Neural crest cell (in vitro differentiated cells): ENCODE results near the gene GCAT. TPM values are rescaled to one million over a fixed set of nuclear protein-coding genes. Genes with fewer than 3 reads are reported as not detected.

Experiments
- DNase-seq: peaks from one replicate; pipeline ENCODE4 v3.0.0; 2021; ENCODE audit warnings: low read depth, mixed read lengths, low spot score
- H3K27ac Mint-ChIP-seq: one replicate; pipeline ENCODE4 v1.8.0; 2021; ENCODE audit warnings: mild to moderate bottlenecking, mixed read lengths; ENCODE audit not compliant: unreplicated experiment
- H3K27me3 Mint-ChIP-seq: 2 replicates; pipeline ENCODE4 v1.8.0; 2021; ENCODE audit warnings: low read depth, mild to moderate bottlenecking, mixed read lengths
- H3K36me3 Mint-ChIP-seq: 2 replicates; pipeline ENCODE4 v1.8.0; 2021; ENCODE audit warnings: low read depth, mild to moderate bottlenecking, mixed read lengths
- H3K4me1 Mint-ChIP-seq: 2 replicates; pipeline ENCODE4 v1.8.0; 2021; ENCODE audit warnings: mixed read lengths
- H3K4me3 Mint-ChIP-seq: one replicate; pipeline ENCODE4 v1.8.0; 2021; ENCODE audit warnings: mild to moderate bottlenecking, mixed read lengths
- H3K9me3 Mint-ChIP-seq: 2 replicates; pipeline ENCODE4 v1.8.0; 2021; ENCODE audit warnings: mixed read lengths
- total RNA-seq: library from RNA; stranded (reverse); gene quantifications from 2 replicates; pipeline ENCODE4 v1.2.1, GENCODE V29; 2021
- TF ChIP-seq, protein P1 (sequence below): fragments of 200-600 bp; sonication (generic); conservative IDR thresholded peaks from 2 replicates; pipeline ENCODE4 v1.5.0; 2021; ENCODE audit warnings: antibody characterized with exemption, mild to moderate bottlenecking

Gene GCAT
- total RNA-seq, 1 donor from 2014 or later: 55.8 TPM

DNA sequence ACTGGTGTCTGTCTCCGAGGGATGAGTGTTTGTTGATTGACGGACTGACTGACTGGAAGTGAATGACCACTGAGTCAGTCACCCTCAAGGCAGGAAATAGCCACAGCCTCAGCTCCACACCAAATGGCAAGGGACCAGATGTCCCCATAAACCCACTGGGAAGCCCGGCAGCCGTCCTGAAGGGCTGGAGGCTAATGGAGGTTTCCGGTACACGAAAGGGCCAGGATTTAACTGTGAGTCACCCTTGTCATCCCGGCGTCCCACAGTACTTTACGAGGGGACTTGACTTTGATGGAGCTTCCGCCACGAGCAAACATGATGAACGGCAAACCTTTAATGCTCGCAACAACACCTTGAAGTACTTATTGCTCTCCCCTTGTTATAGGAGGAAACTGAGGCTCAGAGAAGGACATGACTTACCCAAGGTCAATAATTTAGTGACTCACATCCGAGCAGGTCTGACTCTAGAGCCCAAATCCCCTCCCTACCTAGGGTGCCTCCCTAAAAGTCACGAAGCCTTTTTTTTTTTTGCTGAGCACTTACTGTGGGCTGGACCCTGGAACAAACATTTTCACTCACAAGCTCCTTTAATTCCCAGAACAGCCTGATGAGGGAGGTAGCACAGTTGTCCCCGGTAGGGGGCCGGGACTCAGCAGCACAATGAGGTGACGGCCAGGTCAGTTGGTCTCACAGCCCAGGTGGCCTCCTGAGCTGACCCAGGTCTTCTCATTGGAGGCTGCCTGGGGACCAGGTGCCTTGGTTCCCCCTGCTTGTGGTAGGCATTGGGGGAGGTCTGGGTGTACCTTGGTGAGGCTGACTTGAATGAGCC lies 25.2 kb upstream of the GCAT start:
- DNase-seq: no peak
- H3K27me3 Mint-ChIP-seq: peaks cover 5% of the 10 kb centered on the region

DNA sequence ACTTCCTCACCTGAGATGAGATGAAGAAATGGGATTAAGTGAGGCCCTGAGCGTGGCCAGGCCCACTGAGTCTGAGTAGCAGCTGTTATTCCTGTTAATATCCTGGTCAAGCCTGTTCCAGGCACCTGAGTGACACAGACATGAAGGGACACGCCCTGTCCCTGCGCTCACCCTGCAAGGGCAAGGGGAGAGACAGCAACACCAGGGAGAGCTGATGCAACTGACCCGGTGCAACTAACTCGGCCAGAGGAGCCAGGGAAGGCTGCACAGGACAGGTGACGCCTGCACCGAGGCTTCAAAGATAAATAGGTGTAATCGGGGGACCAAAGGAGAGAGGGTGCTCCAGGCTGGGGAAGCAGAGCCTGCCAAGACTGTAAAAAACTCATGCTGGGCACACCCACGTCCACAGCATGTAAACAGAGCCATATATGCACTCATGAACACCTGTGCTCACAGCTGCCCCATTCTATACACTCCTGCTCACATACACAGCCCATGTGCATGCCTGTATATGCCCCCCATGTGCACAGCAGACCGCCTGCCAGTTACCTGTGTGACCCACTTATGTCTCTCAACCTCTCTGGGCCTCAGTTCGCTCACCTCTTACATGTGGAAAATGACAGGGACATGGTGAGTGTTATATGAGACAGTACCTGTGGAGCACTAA lies 22.8 kb upstream of the GCAT start:
- Mint-ChIP-seq H3K9me3 (no peaks in the 10 kb centered on the region), H3K27me3 (no peaks in the 10 kb centered on the region), H3K27ac (no peak overlapping the region), H3K4me1 (peaks cover 9% of the 10 kb centered on the region), H3K4me3 (no peak overlapping the region), H3K36me3 (peaks cover 2% of the 10 kb centered on the region)
- DNase-seq: no peak
- TF ChIP-seq, protein P1, sequence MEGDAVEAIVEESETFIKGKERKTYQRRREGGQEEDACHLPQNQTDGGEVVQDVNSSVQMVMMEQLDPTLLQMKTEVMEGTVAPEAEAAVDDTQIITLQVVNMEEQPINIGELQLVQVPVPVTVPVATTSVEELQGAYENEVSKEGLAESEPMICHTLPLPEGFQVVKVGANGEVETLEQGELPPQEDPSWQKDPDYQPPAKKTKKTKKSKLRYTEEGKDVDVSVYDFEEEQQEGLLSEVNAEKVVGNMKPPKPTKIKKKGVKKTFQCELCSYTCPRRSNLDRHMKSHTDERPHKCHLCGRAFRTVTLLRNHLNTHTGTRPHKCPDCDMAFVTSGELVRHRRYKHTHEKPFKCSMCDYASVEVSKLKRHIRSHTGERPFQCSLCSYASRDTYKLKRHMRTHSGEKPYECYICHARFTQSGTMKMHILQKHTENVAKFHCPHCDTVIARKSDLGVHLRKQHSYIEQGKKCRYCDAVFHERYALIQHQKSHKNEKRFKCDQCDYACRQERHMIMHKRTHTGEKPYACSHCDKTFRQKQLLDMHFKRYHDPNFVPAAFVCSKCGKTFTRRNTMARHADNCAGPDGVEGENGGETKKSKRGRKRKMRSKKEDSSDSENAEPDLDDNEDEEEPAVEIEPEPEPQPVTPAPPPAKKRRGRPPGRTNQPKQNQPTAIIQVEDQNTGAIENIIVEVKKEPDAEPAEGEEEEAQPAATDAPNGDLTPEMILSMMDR: no peak

More for the DNA sequence above, 25.2 kb upstream of the GCAT start:
- Mint-ChIP-seq H3K27ac (no peak overlapping the region), H3K36me3 (peaks cover 2% of the 10 kb centered on the region), H3K4me3 (no peak overlapping the region), H3K4me1 (peaks cover 16% of the 10 kb centered on the region), H3K9me3 (no peaks in the 10 kb centered on the region)
- TF ChIP-seq, protein P1: peak; percentile 17

DNA sequence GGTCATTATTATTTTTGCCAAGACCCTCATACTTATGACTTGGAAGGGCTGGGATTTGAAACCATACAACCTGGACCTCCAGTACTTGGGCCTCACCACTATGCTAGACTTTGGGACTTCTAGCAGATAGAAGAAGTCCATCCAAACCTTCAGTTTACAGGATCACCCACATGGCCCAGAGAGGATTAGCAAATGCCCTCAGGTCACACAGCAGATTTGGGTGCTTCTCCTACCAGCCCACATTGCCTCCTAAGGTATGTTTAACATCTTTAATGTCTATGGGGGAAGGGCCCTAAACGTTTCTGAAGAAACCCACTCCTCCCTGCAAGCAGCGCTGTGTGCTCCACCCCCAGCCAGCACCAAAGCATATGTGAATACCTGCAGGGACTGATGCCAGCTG lies 17.5 kb upstream of the GCAT start:
- H3K9me3 Mint-ChIP-seq: no peaks in the 10 kb centered on the region
- TF ChIP-seq, protein P1: no peak
- H3K27ac Mint-ChIP-seq: no peak overlapping the region
- H3K4me3 Mint-ChIP-seq: no peak overlapping the region
- peaks cover 9% of the 10 kb centered on the region for H3K4me1 Mint-ChIP-seq
- no peak for DNase-seq
- peaks cover 2% of the 10 kb centered on the region for H3K36me3 Mint-ChIP-seq
- H3K27me3 Mint-ChIP-seq: no peaks in the 10 kb centered on the region

DNA sequence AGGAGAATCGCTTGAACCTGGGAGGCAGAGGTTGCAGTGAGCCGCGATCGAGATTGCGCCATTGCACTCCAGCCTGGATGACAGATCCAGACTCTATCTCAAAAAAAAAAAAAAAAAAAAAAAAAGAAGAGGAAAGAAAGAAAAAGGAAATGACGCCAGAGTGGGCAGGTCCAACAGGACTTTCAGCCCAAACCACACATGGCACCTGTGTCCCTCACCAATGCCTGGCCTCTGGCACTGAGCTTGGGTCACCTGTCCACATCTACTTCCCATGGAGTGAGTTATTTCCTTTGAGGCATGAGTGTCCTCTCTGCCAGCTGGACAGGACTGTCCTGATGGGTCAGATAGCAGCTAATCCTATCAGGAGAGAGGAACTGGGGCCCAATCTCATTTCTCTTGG lies 15.2 kb upstream of the GCAT start:
- no peaks in the 10 kb centered on the region for H3K27me3 Mint-ChIP-seq
- H3K36me3 Mint-ChIP-seq: no peaks in the 10 kb centered on the region
- no peak for DNase-seq
- no peak overlapping the region for H3K27ac Mint-ChIP-seq
- H3K4me1 Mint-ChIP-seq: peaks cover 9% of the 10 kb centered on the region
- H3K9me3 Mint-ChIP-seq: no peaks in the 10 kb centered on the region
- TF ChIP-seq, protein P1: no peak
- H3K4me3 Mint-ChIP-seq: no peak overlapping the region

DNA sequence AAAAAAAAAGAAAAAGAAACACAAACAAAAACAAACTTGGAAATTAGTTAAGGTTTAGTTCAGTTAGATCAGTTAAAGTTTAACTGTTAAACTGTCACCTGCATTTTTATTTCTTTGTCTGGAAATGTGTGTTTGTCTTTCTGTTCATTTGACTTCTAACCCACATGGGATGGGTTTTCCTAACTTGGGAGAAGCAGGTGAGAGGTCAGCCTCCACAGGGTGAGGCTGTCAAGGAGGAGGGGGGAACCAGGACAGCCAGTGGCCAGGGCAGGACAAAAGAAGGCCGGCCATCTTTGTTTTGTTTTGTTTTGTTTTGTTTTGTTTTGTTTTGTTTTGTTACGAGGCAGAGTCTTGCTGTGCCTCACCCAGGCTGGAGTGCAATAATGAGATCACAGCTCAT lies 13.4 kb upstream of the GCAT start:
- Mint-ChIP-seq H3K36me3 (no peaks in the 10 kb centered on the region), H3K27me3 (no peaks in the 10 kb centered on the region), H3K27ac (no peak overlapping the region), H3K9me3 (no peaks in the 10 kb centered on the region), H3K4me1 (peaks cover 9% of the 10 kb centered on the region), H3K4me3 (no peak overlapping the region)
- no peak for DNase-seq
- TF ChIP-seq, protein P1: no peak
